NCI-H146 treated with DMSO at 0.1 percent for 48 hours (cell line): ENCODE measurements around the gene NFATC1.

Source experiments
- DNase-seq: peaks from one replicate; lab custom pipeline; 2025; ENCODE audit not compliant: unreplicated experiment; lab: John Stamatoyannopoulos, UW

NFATC1 gene

GRCh38 chr18:79402977-79403722 lies 7.4 kb downstream of the NFATC1 start:
- DNase-seq, result no peak

DNA sequence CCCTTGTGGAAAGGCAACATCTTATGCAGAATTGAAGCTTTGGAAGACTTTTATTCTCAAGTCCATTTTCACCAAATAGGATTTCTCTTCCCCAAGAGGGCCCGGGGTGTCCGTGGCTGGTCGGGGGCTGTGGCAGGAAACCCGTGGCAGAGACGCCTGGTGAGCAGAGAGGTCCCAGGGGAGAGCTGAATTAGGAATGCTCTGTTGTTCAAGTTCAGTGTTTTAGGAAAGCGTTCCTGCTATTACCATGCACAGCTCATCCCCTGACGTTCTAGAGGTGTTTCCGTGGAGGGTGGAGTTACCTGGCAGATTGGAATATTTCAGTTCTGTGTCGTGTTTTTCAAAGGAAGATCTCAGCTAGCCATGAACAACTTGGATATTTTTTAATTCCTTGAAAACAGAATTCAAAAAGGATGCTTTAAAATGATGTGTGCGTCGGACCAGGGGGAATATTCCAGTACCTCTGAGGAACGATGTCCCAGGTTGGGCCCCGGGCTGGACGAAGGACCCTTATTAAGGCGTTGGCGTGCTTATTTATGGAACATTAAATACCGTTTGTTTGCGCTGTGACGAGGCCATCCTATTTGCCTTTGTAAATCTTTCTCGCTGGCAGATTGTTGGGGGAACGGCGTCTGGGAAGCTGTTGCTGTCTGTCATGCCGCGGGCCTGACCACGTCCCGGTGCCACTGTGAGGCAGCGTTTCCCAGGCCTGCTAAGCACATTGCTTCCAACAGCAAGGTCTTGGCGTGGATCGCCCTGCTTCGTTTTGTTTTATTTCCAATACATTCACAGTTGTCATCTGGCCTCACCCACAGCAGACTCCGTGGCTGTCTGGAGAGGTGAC lies 8.2 kb downstream of the NFATC1 start:
- DNase-seq, result peak; percentile 30

DNA sequence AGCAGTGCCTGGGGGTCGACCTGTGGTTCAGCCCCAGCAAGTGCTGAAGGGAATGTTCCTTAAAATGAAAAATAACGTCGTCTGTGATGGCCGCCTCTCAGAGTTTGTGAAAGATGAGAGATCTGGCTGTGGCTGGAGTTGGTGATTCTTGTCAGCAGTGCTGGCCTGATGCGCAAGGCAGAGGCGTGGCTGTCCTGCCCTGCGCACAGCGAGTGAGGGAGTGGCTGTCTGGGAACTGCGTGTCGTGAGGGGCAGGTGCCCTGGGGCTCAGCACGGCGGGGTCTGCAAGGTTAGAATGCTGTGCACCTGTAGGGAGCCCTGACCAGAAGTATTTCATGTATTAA lies 8.8 kb downstream of the NFATC1 start:
- DNase-seq, result peak; percentile 20

- DNase-seq, result peak; percentile 55
Measured at GRCh38 chr18:79405019-79405780, 9.5 kb downstream of the NFATC1 start.

DNA sequence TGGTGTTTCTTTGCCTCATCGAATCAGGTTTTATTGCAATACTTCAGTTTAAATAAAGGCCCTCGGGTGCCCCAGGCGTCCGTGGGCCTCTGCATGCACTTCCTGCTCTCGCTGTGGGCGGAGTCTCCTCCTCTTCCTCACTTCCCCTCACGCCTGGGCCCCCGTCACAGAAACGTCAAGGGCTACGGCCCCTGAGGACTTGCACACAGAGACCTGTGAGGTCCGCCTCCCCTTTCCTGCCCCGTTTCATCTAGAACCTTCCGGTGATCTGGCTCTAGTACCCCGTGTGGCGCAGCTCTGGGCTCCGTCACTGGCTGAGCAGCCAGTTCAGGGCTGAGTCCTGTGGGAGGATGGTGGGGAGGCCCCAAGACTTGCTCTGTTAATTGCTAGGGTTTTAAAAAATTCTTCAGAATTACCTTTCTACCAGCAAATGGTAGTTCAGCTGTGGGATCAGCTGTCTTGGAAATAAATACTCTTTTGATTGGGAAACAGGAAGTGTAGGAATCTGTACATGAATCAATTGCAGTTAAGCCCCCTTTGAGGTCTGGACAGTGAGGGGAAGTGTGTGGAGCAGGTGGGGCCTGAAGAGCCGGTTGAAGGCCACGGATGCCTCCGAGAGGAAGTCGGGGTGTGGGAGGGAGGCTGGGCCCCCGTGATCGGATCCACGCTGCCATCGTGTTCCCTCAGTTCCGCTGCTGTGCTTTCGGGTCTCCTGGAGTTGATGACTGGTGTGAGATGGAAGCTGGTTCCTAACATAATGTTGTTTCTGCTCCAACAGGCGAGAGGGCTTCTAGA lies 10.2 kb downstream of the NFATC1 start:
- no peak for DNase-seq

- no peak for DNase-seq
Measured at GRCh38 chr18:79406708-79407107, 11.0 kb downstream of the NFATC1 start.

GRCh38 chr18:79409313-79409712 lies 13.6 kb downstream of the NFATC1 start:
- DNase-seq, result no peak

DNA sequence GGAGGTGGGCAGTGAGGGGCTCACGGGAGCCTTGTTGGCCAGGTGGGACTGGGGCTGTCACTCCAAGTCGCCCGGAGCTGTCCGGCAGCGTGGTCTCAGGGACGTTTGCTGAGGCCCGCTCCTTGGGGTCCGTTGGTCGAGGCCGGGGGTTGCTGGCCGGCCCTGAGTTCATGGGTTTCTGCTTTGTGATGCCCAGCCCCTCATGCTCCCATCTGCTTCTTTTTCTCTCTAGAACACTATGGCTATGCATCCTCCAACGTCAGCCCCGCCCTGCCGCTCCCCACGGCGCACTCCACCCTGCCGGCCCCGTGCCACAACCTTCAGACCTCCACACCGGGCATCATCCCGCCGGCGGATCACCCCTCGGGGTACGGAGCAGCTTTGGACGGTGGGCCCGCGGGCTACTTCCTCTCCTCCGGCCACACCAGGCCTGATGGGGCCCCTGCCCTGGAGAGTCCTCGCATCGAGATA lies 14.5 kb downstream of the NFATC1 start:
- DNase-seq, result no peak

DNA sequence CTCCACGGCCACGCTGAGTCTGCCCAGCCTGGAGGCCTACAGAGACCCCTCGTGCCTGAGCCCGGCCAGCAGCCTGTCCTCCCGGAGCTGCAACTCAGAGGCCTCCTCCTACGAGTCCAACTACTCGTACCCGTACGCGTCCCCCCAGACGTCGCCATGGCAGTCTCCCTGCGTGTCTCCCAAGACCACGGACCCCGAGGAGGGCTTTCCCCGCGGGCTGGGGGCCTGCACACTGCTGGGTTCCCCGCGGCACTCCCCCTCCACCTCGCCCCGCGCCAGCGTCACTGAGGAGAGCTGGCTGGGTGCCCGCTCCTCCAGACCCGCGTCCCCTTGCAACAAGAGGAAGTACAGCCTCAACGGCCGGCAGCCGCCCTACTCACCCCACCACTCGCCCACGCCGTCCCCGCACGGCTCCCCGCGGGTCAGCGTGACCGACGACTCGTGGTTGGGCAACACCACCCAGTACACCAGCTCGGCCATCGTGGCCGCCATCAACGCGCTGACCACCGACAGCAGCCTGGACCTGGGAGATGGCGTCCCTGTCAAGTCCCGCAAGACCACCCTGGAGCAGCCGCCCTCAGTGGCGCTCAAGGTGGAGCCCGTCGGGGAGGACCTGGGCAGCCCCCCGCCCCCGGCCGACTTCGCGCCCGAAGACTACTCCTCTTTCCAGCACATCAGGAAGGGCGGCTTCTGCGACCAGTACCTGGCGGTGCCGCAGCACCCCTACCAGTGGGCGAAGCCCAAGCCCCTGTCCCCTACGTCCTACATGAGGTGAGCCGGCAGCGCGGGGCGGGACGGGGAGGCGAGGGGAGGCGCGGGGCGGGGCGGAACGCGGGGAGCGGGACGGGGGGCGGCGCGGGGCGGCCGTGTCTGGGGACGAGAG lies 15.2 kb downstream of the NFATC1 start:
- no peak for DNase-seq

DNA sequence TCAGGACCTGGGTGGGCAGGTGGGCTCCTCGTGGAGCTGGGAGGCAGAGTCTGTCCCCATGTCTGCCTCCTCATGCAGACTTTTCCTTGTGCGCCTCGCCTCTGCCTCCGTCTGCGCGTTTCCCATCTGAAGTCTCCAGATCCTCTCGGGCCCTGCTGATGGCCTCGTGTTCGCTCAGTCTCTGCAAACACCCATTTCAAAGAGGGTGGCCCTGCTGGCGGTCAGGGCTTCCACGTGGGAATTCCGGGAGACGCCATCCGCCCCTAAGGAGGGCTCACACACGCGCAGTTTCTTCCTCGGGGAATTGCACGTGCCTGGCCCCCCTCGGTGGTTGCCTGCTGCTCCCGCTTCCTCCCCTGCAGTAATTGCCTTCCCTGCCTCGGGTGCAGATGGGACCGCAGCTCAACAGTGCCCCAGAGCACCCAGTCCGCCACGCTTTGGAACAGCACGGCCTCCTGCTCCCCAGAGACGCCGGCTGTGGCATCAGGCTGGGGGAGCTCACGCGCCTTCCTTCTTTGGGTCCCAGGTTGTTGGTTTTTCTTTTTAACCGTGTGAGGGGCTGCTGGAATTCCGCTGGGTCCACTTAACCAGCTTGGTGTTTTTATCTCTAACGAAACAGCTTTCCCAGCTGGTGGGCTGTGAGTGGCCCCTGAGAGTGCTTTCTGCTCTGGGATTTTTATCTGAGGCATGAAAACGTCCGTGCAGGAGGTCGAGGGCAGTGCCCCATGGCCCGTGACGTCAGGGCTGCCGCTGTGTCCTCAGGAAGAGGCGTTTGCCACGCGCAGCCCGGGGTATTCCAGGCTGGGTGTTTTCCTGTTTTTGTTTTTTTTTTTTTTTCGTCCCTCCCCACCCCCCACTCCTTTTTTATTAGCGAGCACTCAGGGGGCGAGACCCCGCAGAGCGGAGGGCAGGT lies 16.1 kb downstream of the NFATC1 start:
- DNase-seq, result no peak

GRCh38 chr18:79413025-79413424 lies 17.3 kb downstream of the NFATC1 start:
- DNase-seq, result no peak

- no peak for DNase-seq
Measured at GRCh38 chr18:79413426-79413825, 17.7 kb downstream of the NFATC1 start.

GRCh38 chr18:79413901-79414300 lies 18.2 kb downstream of the NFATC1 start:
- DNase-seq, result no peak

- DNase-seq, result no peak
Measured at GRCh38 chr18:79416022-79416676, 20.4 kb downstream of the NFATC1 start.

- DNase-seq, result no peak
Measured at GRCh38 chr18:79416677-79417052, 20.9 kb downstream of the NFATC1 start.

DNA sequence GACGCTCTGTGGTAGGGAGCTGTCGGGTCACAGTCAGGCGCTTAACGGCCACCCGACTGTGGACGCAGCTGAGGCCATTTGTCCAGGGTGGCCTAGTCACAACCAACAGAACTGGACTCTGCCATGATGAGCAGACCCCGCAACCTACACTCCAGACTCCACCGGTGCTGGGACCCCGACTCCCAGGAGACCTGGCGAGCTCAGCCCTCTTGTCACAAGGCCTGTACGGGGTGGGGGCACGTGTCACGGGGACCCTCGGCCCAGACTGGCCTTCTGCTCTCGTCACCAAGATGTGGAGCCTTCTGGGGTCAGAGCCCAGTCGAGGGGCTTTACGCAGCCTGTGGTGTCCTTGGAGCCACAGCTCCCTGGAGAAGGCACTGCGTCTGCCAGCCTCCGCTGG lies 22.5 kb downstream of the NFATC1 start:
- DNase-seq, result no peak

- DNase-seq, result no peak
Measured at GRCh38 chr18:79418642-79419041, 22.9 kb downstream of the NFATC1 start.

DNA sequence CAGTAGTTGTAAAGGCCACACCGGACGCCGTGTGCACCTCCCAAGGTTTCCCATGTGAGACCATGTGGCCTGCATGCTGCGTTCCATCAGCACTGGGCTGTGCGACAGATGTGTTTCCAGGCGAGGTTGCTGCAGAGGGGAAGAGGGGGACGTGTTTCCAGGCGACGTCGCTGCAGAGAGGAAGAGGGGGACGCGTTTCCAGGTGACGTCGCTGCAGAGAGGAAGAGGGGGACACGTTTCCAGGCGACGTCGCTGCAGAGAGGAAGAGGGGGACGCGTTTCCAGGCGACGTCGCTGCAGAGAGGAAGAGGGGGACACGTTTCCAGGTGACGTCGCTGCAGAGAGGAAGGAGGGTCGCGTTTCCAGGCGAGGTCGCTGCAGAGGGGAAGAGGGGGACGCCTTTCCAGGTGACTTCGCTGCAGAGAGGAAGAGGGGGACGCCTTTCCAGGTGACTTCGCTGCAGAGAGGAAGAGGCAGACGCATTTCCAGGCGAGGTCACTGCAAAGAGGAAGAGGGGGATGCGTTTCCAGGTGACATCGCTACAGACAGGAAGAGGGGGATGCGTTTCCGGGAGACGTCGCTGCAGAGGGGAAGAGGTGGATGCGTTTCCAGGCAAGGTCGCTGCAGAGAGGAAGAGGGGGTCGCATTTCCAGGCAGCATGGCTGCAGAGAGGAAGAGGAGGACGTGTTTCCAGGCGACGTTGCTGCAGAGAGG lies 24.5 kb downstream of the NFATC1 start:
- DNase-seq, result no peak
